Endothelial cell (in vitro differentiated cells): ENCODE measurements around the gene SDE2. TPM values are rescaled to one million over a fixed set of nuclear protein-coding genes. Genes with fewer than 3 reads are reported as not detected.

Experiments
- DNase-seq: peaks from one replicate; pipeline ENCODE4 v3.0.0; 2021; ENCODE audit warnings: low spot score
- H3K27ac Mint-ChIP-seq: one replicate; pipeline ENCODE4 v1.8.0; 2021; ENCODE audit warnings: mixed read lengths, inconsistent platforms; ENCODE audit not compliant: unreplicated experiment
- H3K27me3 Mint-ChIP-seq: one replicate; pipeline ENCODE4 v1.8.0; 2021; ENCODE audit warnings: mild to moderate bottlenecking, moderate library complexity, mixed read lengths, inconsistent platforms; ENCODE audit not compliant: unreplicated experiment
- H3K36me3 Mint-ChIP-seq: one replicate; pipeline ENCODE4 v1.8.0; 2021; ENCODE audit warnings: mild to moderate bottlenecking, low read depth, mixed read lengths, inconsistent platforms; ENCODE audit not compliant: unreplicated experiment
- H3K4me1 Mint-ChIP-seq: one replicate; pipeline ENCODE4 v1.8.0; 2021; ENCODE audit warnings: mild to moderate bottlenecking, mixed read lengths, inconsistent platforms; ENCODE audit not compliant: unreplicated experiment
- H3K4me3 Mint-ChIP-seq: one replicate; pipeline ENCODE4 v1.8.0; 2021; ENCODE audit warnings: mild to moderate bottlenecking, mixed read lengths, inconsistent platforms; ENCODE audit not compliant: unreplicated experiment
- H3K9me3 Mint-ChIP-seq: one replicate; pipeline ENCODE4 v1.8.0; 2021; ENCODE audit warnings: mixed read lengths, inconsistent platforms; ENCODE audit not compliant: unreplicated experiment
- CTCF ChIP-seq: fragments of 200-600 bp; sonication (generic); IDR thresholded peaks from one replicate; pipeline ENCODE4 v1.5.0; 2021; ENCODE audit warnings: antibody characterized with exemption; ENCODE audit not compliant: unreplicated experiment
- total RNA-seq: library from RNA; stranded (reverse); fragmentation: NEBNext Ultra II Directional; extraction: Animal tissue kit (Norgen Biotek cat#: 25700); gene quantifications from one replicate; pipeline ENCODE4 v1.2.1, GENCODE V29; 2021; ENCODE audit not compliant: unreplicated experiment

Gene SDE2
- total RNA-seq, 1 donor from 2014 or later = 17.8 TPM

GRCh38 chr1:226044514-226045101 is 45.5 kb upstream of the SDE2 start:
- no peaks in the 10 kb centered on the region for H3K9me3 Mint-ChIP-seq
- no peak for TF ChIP-seq CTCF

DNA sequence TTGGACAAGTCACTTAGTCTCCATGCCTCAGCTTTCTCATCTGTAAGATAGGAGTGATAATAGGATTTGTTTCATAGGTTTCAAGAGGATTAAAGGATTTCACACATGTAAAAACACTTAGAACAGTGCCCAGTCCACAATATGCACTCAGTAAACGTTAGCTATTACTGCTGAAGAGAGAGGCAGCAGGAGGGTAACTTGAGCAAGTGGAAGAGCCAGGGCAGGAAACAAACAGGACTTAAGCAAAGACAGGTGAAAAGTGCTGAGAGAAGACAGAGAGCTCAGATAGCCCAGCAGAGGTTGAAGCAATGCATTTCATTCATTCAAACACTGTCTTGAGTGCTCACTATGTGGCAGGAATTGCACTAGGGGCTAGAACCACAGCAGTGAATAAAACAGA is 42.3 kb upstream of the SDE2 start:
- peaks cover 7% of the 10 kb centered on the region for H3K27me3 Mint-ChIP-seq
- no peak overlapping the region for H3K27ac Mint-ChIP-seq

More at GRCh38 chr1:226044514-226045101, 45.5 kb upstream of the SDE2 start:
- no peak overlapping the region for H3K4me3 Mint-ChIP-seq
- peaks cover 7% of the 10 kb centered on the region for H3K27me3 Mint-ChIP-seq
- DNase-seq = no peak
- no peak overlapping the region for H3K27ac Mint-ChIP-seq
- no peaks in the 10 kb centered on the region for H3K36me3 Mint-ChIP-seq
- H3K4me1 Mint-ChIP-seq = no peaks in the 10 kb centered on the region

GRCh38 chr1:226038661-226039060 is 39.5 kb upstream of the SDE2 start:
- TF ChIP-seq CTCF = no peak
- Mint-ChIP-seq H3K9me3 (no peaks in the 10 kb centered on the region), H3K4me1 (peaks cover under 1% of the 10 kb centered on the region), H3K27ac (no peak overlapping the region), H3K4me3 (no peak overlapping the region), H3K27me3 (peaks cover 4% of the 10 kb centered on the region), H3K36me3 (no peaks in the 10 kb centered on the region)
- DNase-seq = no peak

More for the DNA sequence above, 42.3 kb upstream of the SDE2 start:
- Mint-ChIP-seq H3K4me3 (no peak overlapping the region), H3K36me3 (no peaks in the 10 kb centered on the region), H3K4me1 (no peaks in the 10 kb centered on the region), H3K9me3 (no peaks in the 10 kb centered on the region)
- no peak for TF ChIP-seq CTCF
- DNase-seq = no peak

GRCh38 chr1:226035915-226036314 is 36.8 kb upstream of the SDE2 start:
- no peak overlapping the region for H3K4me3 Mint-ChIP-seq
- H3K4me1 Mint-ChIP-seq = peaks cover 4% of the 10 kb centered on the region

More at GRCh38 chr1:226035915-226036314, 36.8 kb upstream of the SDE2 start:
- no peaks in the 10 kb centered on the region for H3K9me3 Mint-ChIP-seq
- no peaks in the 10 kb centered on the region for H3K36me3 Mint-ChIP-seq
- no peak for TF ChIP-seq CTCF
- H3K27me3 Mint-ChIP-seq = peaks cover 2% of the 10 kb centered on the region
- DNase-seq = no peak
- H3K27ac Mint-ChIP-seq = no peak overlapping the region
